NCI-H345 (cell line): ENCODE data around the gene SLC3A2.
"Not testable (repeated sequence)": the region's sequence is repeated elsewhere in the genome, so short reads cannot be mapped to it uniquely, and the experiment has no call there.

Source experiments
- DNase-seq: peaks from one replicate; lab custom pipeline; 2025; lab: John Stamatoyannopoulos, UW

The SLC3A2 gene

DNA sequence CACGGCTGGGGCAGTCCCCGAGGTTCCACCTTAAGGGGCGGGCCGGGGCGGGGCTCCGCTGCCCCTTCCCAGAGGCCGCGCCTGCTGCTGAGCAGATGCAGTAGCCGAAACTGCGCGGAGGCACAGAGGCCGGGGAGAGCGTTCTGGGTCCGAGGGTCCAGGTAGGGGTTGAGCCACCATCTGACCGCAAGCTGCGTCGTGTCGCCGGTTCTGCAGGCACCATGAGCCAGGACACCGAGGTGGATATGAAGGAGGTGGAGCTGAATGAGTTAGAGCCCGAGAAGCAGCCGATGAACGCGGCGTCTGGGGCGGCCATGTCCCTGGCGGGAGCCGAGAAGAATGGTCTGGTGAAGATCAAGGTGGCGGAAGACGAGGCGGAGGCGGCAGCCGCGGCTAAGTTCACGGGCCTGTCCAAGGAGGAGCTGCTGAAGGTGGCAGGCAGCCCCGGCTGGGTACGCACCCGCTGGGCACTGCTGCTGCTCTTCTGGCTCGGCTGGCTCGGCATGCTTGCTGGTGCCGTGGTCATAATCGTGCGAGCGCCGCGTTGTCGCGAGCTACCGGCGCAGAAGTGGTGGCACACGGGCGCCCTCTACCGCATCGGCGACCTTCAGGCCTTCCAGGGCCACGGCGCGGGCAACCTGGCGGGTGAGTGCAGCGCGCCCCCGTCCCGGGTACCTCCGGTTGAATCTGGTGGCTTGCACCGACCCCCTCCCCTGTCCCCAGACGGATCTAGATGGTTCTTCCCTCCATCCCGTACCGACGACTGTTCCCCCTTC, at the start of gene SLC3A2:
TSS of gene SLC3A2 (plus strand) at position 94 of the 776 bp plus-strand sequence. CDS start at position 222, 128 bp downstream.
- peak; percentile 89 for DNase-seq

DNA sequence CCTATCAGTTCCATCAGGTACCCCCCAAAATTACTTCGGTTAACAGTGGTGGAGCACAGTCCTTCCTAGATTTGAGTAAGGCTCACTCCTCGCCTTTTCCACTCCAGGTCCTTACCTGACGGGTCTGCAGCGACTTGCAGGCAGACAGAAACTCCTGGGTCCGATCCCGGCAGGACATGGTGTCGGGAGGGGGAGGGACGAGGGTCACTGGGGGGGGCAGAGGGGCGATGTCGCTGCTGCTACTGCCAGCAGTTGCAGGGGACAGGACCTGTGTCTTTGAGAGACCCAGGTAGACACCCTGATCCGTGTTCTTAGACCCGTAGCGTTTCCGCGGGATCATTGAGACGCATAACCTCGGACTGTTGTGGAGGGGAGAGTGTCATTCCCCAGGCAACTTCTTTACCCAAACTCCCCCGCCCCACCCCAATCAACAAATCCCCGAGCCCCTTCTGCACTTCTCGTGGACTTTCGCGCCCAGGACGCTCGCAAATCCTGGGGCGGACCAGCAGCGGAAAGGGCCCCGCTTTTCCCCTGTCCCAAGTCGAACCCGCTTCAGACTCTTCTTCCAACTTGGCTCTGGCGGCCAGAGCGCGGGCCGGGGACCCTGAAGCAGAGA, 49.7 kb upstream of the SLC3A2 start:
- DNase-seq = no peak

DNA sequence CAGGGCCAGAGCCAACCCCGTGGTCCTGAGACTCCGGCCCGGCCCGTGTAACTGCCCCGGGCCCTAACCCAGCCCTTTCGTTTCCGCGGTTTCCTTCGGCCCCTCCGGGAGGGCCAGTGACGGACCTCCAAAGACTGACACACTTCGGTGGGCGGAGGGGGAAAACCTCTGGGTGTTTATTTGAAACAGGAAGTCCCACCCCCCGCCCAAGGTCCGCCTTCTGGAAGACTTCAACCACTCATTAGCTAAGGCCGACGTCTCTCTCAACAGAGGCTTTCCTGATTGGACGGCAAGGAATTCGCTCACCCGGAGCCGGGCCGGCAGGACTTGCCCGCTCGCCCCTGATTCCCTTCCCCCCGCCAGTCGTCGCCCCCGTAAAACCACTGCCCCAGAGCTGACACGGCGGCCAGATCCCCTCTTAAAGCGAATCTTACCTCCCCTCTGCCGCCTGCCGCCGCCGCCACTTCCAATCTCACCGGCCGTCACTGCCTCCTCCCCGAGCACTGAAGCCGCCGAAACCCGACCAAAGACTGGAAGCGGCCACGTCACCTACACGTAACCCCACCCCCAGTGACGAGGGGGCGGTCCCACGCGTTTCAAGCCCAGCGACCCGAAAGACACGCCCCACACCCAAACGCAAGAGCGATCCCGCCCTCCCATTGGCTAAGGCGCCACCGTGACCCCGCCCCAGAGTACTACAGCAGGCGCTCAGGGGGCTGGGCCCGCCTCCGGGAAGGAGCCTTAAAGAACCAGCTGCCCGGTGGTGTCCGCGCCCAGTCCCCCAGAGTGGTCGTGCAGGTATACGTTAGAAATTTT, 49.0 kb upstream of the SLC3A2 start, which contains the start of gene STX5:
TSS of gene STX5 (minus strand) at position 532 of the 816 bp plus-strand sequence. CDS start 808 bp downstream, outside the sequence.
- peak; percentile 98 for DNase-seq

DNA sequence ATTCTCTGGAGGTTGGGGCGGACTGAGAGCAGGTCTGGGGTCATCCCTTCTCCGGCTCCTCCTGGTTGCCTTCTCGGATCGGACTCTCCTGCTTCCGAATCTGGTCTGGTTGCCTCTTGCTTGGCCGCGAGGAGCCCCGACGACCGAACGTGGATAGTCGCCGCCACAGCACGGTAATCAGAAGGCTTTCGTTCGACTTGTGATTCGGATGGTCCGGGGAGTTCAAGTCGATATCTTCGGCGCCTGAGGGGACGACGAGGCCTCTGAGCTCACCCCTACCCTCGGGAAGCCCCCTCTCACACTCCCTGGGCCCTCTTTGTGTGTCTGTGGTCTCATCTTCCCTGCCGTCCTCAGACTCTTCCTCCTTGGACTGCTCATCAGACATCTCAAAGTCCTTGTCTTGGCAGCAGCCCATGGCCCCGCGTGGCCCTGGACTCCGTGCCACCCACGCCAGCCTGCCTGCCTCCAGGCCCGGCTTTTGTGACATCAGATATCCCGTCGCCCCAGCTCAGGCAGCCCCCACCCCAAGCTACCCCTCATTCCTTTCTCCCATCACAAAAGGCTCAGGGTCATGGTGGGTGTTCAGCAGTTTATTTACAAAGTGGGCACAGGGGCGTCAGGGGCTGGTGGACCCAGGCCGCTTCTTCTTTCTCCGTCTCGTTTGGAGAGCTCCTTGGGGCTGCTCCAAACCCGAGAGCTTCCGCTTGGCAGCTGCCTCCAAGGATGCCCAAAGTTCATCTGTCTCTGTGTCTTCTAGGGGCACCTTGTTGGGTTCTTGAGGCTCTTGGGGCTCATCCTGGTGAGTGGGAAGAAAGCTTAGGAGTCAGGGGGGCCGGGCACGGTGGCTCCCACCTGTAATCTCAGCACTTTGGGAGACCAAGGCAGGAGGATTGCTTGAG, 48.1 kb upstream of the SLC3A2 start, which contains the start of gene TEX54:
TSS of gene TEX54 (minus strand) at position 506 of the 899 bp plus-strand sequence.
- DNase-seq = no peak

DNA sequence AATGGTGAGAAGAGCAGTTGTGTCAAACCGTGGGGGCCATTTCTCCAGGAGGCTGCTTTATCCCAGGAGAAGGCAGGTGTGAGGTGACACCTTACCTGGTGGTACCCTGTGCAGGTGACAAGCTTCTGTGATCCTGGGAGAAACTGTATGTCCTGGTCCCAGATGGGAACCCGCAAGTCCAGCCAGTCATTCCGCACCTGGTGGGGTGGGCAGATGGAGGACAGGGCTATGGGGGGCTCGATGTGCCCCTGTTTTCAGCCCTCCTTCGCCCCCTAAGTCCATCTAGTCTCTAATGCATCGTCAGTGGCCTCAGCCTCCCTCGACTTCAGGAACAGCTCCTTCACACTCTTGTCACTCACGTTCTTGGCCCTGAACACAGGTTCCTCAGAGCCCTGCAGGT, 45.4 kb upstream of the SLC3A2 start:
- no peak for DNase-seq

DNA sequence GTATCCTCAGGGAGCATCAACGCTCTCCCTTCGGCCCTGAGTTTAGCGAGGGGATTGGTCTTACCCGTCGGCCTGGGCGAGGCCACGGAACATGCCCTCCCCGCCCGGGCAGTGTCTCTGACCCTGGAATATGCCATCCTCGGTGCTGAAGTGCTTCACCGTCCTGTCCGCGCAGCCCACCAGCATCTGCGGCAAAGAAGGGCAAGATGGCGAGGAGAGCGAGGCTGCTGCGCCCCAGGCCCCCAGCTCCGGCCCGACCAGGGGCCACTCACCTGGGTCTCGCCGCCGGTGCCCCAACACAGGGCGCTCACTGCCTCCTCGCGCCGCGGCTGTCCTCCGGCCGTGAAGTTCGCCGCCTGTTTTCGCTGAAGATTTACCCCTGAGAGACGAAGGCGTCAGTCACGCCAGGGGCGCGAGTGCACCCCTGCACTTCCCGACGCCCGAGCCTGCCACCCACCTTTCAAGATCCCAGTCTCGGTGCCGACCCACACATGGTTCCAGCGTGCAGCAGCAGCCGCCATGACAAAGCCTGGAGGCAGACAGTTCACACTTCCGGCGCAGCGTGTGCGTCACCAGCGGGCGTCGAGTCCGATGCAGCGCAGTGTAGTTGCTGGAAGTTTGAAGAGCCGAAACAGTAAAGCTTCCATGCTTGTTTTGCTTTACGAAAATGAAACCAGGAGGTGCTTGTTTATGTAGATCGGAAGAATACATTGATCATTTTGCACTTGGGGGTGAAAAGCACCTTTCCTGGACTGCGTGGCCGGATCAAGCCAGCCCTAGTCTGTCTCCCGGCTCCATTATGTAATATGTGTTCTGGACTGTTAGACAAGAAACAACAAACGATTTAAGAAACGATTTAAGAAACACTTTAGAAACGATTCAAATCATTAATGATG, 41.4 kb upstream of the SLC3A2 start, which contains the start of gene WDR74:
TSS of gene WDR74 (minus strand) at position 541 of the 896 bp plus-strand sequence. CDS start at position 521, 20 bp downstream.
- peak; percentile 97 for DNase-seq

DNA sequence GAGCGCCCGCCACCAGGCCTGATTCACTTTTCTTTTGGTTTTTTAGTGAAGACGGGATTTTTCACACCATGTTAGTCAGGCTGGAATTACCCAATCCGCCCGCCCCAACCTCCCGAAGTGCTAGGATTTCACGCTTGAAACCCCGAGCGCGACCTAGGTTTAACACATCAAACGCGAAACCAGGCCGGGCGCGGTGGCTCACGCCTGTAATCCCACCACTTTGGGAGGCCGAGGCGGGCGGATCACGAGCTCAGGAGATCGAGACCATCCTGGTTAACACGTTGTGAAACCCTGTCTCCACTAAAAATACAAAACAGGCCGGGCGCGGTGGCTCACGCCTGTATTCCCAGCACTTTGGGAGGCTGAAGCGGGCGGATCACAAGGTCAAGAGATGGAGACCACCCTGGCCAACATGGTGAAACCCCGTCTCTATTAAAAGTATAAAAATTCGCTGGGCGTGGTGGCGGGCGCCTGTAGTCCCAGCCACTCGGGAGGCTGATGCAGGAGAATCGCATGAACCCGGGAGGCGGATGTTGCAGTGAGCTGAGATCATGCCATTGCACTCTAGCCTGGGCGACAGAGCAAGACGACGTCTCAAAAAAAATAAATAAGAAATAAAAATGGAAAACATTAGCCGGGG, 39.9 kb upstream of the SLC3A2 start:
- peak; percentile 72 for DNase-seq

DNA sequence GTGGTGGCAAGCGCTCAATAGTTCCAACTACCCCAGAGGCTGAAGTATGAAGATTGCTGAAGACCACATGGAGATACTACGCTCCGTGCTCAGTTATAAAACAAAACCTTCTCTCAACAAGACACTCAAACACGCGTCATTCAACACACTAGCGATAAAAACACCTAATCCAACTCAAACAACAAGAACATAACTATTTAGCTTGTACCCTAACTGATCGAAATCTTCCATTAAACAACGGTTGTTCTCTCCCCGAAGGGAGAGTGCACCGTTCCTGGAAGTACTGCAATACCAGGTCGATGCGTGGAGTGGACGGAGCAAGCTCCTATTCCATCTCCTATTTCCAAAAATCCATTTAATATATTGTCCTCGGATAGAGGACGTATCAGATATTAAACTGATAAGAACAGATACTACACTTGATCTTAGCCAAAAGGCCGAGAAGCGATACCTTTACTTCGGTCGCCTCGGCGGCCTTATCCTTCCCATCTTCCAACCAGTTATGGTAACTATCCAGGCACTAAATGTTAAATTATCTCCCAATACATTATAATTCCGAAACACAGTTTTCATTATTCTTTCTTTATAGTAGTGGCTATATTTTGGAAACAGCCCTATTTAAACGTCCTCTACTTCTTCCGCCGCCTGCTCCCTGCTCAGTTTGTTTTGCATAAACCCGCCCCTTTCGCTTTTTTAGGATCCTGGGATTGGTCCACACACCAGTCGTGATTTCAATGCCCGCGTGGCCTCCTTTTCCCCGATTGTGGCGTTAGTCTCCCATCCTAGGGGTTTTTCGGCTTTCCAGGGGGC, 39.1 kb upstream of the SLC3A2 start:
- peak; percentile 91 for DNase-seq

DNA sequence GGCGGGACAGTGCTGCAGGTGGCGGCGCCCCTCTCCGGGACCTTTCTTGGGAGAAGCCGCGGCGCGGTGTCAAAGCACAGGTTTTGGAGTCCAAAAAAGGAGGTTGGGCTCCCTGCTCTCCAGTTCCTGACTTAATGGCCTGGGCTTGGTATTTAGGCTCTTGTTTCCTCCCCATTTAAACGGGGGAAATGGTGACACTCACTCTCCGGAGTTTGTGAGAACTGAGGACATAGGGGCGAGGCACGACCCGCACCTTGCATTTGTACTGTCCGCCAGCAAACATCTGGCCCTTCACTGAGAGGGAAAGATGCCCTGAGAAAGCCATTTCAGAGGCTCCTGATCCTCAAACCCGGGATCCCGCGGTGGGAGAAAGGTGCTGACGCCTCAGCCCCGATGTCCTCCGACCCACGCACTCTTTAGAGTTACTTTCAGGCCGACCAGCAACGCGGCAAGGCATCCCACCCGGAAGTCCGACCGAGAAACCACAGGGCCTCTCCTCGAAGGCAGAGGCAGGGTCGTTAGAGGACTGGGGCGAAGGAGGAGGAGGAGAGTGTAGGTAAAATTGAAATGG, 38.4 kb upstream of the SLC3A2 start:
- DNase-seq = no peak

DNA sequence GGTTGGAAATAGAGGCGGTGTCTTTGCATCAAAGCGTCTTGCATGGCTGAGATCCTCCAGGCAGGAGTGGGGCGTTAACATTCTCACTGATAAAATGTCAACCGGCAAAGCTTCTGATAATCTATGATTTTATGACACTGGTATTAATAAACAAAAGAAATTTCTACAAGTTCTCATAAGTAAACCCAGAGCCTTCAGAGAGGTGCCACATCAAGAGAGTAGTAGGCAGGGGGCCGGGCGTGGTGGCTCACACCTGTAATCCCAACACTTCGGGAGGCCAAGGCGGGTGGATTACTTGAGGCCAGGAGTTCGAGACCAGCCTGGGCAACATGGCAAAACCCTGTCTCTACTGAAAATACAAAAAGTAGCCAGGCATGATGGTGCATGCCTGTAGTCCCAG, 37.8 kb upstream of the SLC3A2 start:
- DNase-seq = not testable (repeated sequence)

DNA sequence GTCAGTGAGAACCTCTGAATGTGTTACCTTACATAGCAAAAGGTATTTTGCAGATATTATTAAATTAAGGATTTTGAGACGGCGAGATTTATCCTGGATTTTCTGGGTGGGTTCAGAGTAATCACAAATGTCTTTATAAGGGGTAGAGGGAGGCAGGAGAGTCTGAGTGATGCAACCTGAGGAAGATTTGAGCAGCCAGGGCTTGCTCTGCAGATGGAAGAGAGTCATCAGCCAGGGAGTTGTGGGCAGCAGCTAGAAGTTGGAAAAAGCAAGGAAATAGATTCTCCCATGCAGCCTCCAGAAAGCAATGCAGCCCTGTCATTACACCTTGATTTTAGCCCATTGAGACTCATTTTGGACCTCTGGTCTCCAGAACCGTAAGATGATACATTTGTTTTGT, 37.2 kb upstream of the SLC3A2 start:
- DNase-seq = no peak

DNA sequence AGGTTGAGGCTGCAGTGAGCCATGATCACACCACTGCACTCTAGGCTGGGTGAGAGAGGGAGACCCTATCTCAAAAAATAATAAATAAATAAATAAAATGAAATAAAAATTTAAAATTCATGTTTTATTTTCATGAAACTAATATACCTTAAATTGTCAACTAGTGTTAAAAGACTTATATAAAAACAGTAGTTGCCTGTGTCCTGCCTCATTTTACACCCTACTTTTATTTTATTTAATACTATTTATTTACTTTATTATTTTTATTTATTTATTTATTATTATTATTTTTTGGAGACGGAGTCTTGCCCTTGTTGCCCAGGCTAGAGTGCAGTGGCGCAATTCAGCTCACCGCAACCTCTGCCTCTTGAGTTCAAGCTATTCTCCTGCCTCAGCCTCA, 36.5 kb upstream of the SLC3A2 start:
- no peak for DNase-seq

DNA sequence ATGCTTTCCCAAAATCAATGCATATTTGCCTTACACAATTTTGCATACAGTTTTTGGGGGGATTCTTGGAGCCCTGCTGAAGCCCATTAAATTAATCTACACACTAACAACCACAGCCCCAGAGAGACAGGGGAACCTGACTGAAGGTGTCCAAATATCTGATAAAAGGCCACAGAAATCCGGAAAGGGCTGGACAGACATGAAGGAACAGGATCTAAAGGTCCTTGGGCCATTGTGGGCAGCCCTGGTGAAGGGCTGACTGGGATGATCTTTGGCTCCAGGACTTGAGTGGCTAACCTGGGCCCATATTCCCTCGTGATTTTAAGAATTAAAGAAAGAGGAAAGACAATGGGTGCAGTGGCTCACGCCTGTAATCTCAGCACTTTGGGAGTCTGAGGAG, 34.5 kb upstream of the SLC3A2 start:
- no peak for DNase-seq

DNA sequence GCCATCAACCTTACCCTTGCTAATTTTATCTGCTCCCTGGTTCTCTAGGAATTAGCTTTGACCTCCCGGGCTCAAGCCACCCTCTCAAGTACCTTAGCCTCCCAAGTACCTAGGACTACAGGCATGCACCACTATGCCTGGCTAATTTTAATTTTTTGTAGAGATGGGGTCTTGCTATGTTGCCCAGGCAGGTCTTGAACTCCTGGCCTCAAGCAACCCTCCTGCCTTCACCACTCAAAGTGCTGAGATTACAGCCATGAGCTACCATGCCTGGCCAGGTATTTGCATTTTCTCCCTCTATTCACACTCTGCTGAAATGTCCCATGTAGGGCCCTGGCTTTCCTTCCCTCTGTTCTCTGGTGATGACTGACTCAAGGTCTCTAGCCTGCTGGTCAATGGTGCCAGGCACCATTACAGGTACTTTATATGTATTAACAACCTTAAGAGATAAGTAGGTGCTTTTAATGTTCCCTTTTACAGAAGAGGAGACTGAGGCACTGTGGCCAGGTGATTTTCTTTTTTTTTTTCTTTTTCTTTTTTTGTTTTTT, 32.9 kb upstream of the SLC3A2 start:
- DNase-seq = no peak

DNA sequence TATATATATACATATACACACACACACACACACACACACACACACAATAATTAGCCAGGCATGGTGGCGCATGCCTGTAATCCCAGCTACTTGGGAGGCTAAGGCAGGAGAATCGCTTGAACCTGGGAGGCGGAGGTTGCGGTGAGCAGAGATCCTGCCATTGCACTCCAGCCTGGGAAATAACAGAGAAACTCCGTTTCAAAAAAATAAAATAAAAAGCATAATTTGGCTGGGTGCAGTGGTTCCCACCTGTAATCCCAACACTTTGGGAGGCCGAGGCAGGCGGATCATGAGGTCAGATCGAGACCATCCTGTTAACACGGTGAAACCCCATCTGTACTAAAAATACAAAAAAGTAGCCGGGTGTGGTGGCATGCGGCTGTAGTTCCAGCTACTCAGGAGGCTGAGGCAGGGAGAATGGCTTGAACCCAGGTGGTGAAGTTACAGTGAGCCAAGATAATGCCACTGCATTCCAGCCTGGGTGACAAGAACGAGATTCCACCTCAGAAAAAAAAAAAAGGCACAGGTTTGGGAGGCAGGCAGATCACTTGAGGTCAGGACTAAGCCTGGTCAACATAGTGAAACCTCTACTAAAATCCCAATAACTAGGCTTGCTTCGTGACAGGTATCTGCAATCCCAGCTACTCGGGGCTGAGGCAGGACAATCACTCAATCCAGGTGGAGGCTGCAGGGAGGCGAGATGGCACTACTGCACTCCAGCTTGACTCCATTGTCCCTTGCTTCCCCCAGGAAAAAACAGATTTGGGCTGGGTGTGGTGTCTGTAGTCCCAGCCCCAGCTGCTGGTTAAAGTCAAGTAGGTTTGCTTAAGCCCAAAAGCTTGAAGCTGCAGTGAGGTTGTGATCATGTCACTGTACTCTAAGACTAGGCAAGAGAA, 29.5 kb upstream of the SLC3A2 start:
- peak; percentile 22 for DNase-seq

DNA sequence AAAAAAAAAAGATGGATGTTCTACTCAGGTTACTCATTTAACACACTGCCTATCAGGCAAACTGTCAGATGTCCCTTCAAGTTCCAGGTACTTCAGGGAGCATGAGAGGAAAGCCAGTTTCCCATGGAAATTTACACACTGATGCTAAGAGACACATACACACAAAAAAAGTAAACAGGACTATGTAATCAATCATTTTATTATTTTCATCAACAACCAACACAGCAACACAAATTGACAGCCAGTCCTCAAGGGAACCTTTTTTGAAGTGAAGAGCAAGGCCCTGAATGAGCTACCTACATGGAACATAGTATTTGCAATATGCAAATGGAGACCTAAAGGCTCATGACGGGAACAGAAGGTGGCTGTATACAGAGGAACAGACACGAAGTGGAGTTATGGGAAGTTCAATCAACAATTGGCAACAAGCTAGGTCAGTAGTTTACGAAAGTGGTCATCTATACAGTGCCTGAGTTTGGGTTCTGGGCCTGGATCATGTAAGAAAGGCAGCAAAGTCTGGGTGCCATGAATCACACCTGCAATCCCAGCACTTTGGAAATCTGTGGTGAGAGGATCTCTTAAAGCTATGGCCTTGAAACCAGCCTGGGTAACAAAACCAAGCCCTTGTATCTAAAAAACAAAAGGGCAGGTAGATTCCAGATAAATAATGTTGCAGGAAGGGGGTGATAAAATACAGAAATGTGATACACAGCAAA, 28.7 kb upstream of the SLC3A2 start:
- no peak for DNase-seq
